ENCODE data around the gene GRIK4. TPM values are rescaled to one million over a fixed set of nuclear protein-coding genes. Genes with fewer than 3 reads are reported as not detected.

The GRIK4 gene
- total and polyA plus RNA-seq, 4 donors, result 0.41 to 4.9 (median 1.7) TPM

DNA sequence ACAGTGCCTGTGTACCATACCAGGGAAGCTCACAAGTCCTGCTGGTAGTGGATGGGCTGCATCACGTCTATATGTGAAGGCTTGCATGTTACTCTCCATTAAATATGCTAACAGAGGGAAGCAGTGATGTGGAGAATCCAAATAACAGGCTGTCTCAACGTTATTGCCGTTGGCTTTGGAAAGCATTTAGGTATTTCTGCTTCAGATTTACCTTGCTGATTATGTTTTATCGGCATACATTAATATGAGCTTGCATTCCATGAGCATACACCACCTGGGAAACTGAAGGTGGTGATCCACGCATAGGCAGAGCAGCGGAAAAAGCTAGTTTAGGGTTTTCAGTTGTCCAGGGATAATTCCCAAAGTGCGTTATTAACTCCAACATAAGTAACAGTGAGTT is 175.0 kb downstream of the GRIK4 start:
- H3K9ac ChIP-seq (ENCODE audit: insufficient read depth in 1 of 2, low read length in 2 of 2), result no peak overlapping the region
- ATAC-seq (ENCODE audit: insufficient read depth, low FRiP score) (no peak), DNase-seq (no peak)
- H3K4me1 ChIP-seq (ENCODE audit: control insufficient read depth in 5 of 5, insufficient read depth in 5 of 5, low read length in 5 of 5), result peaks cover 0 to 3% (median 0%) of the 10 kb centered on the region in 5 donors
- no peaks in the 10 kb centered on the region for H3K27me3 ChIP-seq (ENCODE audit: control insufficient read depth in 3 of 3, insufficient read depth in 3 of 3, low read length in 2 of 3)
- TF ChIP-seq, protein P1, sequence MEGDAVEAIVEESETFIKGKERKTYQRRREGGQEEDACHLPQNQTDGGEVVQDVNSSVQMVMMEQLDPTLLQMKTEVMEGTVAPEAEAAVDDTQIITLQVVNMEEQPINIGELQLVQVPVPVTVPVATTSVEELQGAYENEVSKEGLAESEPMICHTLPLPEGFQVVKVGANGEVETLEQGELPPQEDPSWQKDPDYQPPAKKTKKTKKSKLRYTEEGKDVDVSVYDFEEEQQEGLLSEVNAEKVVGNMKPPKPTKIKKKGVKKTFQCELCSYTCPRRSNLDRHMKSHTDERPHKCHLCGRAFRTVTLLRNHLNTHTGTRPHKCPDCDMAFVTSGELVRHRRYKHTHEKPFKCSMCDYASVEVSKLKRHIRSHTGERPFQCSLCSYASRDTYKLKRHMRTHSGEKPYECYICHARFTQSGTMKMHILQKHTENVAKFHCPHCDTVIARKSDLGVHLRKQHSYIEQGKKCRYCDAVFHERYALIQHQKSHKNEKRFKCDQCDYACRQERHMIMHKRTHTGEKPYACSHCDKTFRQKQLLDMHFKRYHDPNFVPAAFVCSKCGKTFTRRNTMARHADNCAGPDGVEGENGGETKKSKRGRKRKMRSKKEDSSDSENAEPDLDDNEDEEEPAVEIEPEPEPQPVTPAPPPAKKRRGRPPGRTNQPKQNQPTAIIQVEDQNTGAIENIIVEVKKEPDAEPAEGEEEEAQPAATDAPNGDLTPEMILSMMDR (IDR thresholded peaks at IDR 0.05; ENCODE audit: control extremely low read depth, extremely low read depth), result no peak
- H3K9me3 ChIP-seq (ENCODE audit: control insufficient read depth in 4 of 4, insufficient read depth in 3 of 4, low read length in 3 of 4), result no peaks in the 10 kb centered on the region
- H3K27ac ChIP-seq (ENCODE audit: low read depth in 1 of 2, low read length in 1 of 2), result no peak overlapping the region
- no peak overlapping the region for H3K4me3 ChIP-seq
- 86 to 87% methylated on average over 7 of the region's 7 CpGs for WGBS, 2 donors
- no peaks in the 10 kb centered on the region for H3K36me3 ChIP-seq (ENCODE audit: control insufficient read depth in 4 of 4, insufficient read depth in 4 of 4, low read length in 4 of 4)

DNA sequence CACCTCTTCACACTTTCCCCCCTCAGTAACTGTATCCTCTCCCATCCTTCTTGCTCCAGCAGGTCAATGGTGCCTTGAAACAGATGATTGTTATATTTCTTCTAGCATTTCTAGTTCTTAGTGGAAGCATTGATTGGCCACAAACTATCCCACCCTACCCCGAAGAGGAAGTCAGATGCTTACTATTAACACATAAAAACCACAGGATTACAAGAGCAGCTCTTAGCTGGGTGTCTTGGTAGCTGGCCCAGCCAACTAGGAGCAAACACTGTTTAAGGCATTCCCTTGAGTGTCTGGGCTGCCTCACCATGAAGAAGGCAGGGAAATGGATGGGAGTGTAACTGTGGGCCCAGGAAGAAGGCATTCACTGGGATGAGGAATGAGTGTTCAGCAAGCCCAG is 176.6 kb downstream of the GRIK4 start:
- Histone ChIP-seq H3K9ac (ENCODE audit: insufficient read depth in 1 of 2, low read length in 2 of 2) (no peak overlapping the region), H3K9me3 (ENCODE audit: control insufficient read depth in 4 of 4, insufficient read depth in 3 of 4, low read length in 3 of 4) (no peaks in the 10 kb centered on the region), H3K36me3 (ENCODE audit: control insufficient read depth in 4 of 4, insufficient read depth in 4 of 4, low read length in 4 of 4) (no peaks in the 10 kb centered on the region), H3K27me3 (ENCODE audit: control insufficient read depth in 3 of 3, insufficient read depth in 3 of 3, low read length in 2 of 3) (no peaks in the 10 kb centered on the region), H3K27ac (ENCODE audit: low read depth in 1 of 2, low read length in 1 of 2) (no peak overlapping the region), H3K4me3 (no peak overlapping the region), H3K4me1 (ENCODE audit: control insufficient read depth in 5 of 5, insufficient read depth in 5 of 5, low read length in 5 of 5) (no peaks in the 10 kb centered on the region)
- ATAC-seq (ENCODE audit: insufficient read depth, low FRiP score), result no peak
- WGBS, 2 donors, result 34 to 44% methylated on average over 1 of the region's 1 CpG
- TF ChIP-seq, protein P1 (IDR thresholded peaks at IDR 0.05; ENCODE audit: control extremely low read depth, extremely low read depth), result no peak
- no peak for DNase-seq

DNA sequence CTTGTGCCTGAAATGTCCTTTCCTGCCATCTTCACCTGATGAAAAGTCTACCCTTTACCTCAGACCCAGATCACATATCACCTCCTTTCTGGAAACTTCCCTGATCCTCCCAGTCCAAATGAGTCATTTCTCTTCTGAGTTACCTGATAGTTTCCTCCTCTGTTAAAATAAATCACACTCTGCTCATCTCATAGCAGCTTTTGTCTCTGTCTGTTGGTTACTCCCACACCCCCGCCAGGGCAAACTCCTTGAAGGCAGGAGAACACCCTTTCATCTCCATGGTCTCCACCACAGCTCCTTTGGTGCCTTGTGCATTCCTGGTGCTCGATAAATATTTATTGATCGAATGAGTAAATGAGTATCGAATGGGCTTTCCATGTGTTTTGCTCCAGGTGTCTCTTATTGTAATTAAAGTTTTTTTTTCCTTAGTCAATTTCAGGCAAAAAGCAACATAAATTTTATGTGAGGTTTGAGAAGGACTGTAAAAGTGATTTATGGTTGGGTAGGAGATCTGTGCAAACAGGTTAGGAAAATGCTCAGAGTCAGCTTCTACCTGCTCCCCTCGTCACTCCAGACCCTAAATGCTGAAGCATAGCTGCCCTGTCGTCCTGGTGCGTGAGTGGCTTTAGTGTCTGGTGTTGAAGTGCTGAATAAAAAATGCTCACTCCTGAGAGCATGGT is 178.2 kb downstream of the GRIK4 start:
- no peak overlapping the region for H3K9ac ChIP-seq (ENCODE audit: insufficient read depth in 1 of 2, low read length in 2 of 2)
- ATAC-seq (ENCODE audit: insufficient read depth, low FRiP score) (no peak), DNase-seq (no peak)
- H3K27ac ChIP-seq (ENCODE audit: low read depth in 1 of 2, low read length in 1 of 2), result no peak overlapping the region
- H3K27me3 ChIP-seq (ENCODE audit: control insufficient read depth in 3 of 3, insufficient read depth in 3 of 3, low read length in 2 of 3), result no peaks in the 10 kb centered on the region
- H3K9me3 ChIP-seq (ENCODE audit: control insufficient read depth in 4 of 4, insufficient read depth in 3 of 4, low read length in 3 of 4), result no peaks in the 10 kb centered on the region
- whole genome bisulfite sequencing, 2 donors, result 91 to 97% methylated on average over 7 of the region's 7 CpGs
- no peaks in the 10 kb centered on the region for H3K36me3 ChIP-seq (ENCODE audit: control insufficient read depth in 4 of 4, insufficient read depth in 4 of 4, low read length in 4 of 4)
- H3K4me1 ChIP-seq (ENCODE audit: control insufficient read depth in 5 of 5, insufficient read depth in 5 of 5, low read length in 5 of 5), result no peaks in the 10 kb centered on the region
- TF ChIP-seq, protein P1 (IDR thresholded peaks at IDR 0.05; ENCODE audit: control extremely low read depth, extremely low read depth), result no peak
- H3K4me3 ChIP-seq, result no peak overlapping the region

DNA sequence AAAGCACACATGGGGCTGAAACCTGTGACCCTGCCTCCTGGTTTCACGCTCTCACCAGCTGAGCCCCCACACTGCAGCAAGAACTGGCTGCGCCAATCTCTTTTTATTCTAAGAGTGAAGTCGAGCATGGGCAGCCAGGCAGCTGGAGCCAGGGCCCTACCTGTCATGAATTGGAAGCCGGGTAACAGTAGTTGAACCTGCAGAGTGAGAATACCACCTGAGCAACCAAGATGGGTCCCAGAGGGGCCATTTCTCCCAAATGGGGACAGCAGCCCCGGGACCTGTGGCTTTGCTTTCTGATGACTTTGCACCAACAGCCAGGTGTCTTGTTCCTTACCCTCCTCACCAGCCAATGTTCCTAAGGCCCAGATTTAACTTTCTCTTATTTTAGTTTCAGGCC is 178.9 kb downstream of the GRIK4 start:
- Histone ChIP-seq H3K27me3 (ENCODE audit: control insufficient read depth in 3 of 3, insufficient read depth in 3 of 3, low read length in 2 of 3) (no peaks in the 10 kb centered on the region), H3K27ac (ENCODE audit: low read depth in 1 of 2, low read length in 1 of 2) (no peak overlapping the region), H3K4me1 (ENCODE audit: control insufficient read depth in 5 of 5, insufficient read depth in 5 of 5, low read length in 5 of 5) (no peaks in the 10 kb centered on the region), H3K36me3 (ENCODE audit: control insufficient read depth in 4 of 4, insufficient read depth in 4 of 4, low read length in 4 of 4) (no peaks in the 10 kb centered on the region), H3K9me3 (ENCODE audit: control insufficient read depth in 4 of 4, insufficient read depth in 3 of 4, low read length in 3 of 4) (no peaks in the 10 kb centered on the region), H3K4me3 (no peak overlapping the region), H3K9ac (ENCODE audit: insufficient read depth in 1 of 2, low read length in 2 of 2) (no peak overlapping the region)
- no peak for ATAC-seq (ENCODE audit: insufficient read depth, low FRiP score)
- TF ChIP-seq, protein P1 (IDR thresholded peaks at IDR 0.05; ENCODE audit: control extremely low read depth, extremely low read depth), result no peak
- no peak for DNase-seq
- WGBS, 2 donors, result 91 to 94% methylated on average over 5 of the region's 5 CpGs

All from lung (tissue), 12 donors.